Endothelial cell of umbilical vein (primary cell): ENCODE data around the gene CDK19.
"Not testable (repeated sequence)": the region's sequence is repeated elsewhere in the genome, so short reads cannot be mapped to it uniquely, and the experiment has no call there.

Experiments
- CTCF ChIP-seq, 2 donors: IDR thresholded peaks; 1 replicate in 1 of 2; 2 replicates in 1 of 2; pipeline ENCODE4 v1.5.1; 2011; ENCODE audit warnings: low read length in 2 of 2, mild to moderate bottlenecking in 2 of 2, moderate library complexity in 2 of 2, control low read depth in 1 of 2, inconsistent platforms in 1 of 2, low read depth in 1 of 2; ENCODE audit not compliant: insufficient read depth in 1 of 2; ENCODE audit errors: extremely low read depth in 1 of 2
- EZH2 ChIP-seq: IDR thresholded peaks from 2 replicates; pipeline ENCODE4 v1.6.1; 2012; ENCODE audit warnings: borderline replicate concordance, low read depth, mild to moderate bottlenecking, moderate library complexity, low read length, inconsistent platforms; ENCODE audit not compliant: severe bottlenecking
- GATA2 ChIP-seq: IDR thresholded peaks from 2 replicates; pipeline ENCODE4 v1.7.0; 2011; ENCODE audit warnings: low read depth, mild to moderate bottlenecking, moderate library complexity, mixed read lengths, low read length; ENCODE audit not compliant: insufficient read length, insufficient read depth
- JUN ChIP-seq: IDR thresholded peaks from 2 replicates; pipeline ENCODE4 v1.6.1; 2011; ENCODE audit warnings: borderline replicate concordance, low read depth; ENCODE audit not compliant: insufficient read length, insufficient read depth
- MAX ChIP-seq: IDR thresholded peaks from 2 replicates; pipeline ENCODE4 v1.6.1; 2011; ENCODE audit not compliant: insufficient read depth, insufficient read length
- POLR2A ChIP-seq: IDR thresholded peaks from 2 replicates; pipeline ENCODE4 v1.6.1; 2012; ENCODE audit warnings: low read depth, mild to moderate bottlenecking, control low read depth, low read length
- POLR2AphosphoS5 ChIP-seq: IDR thresholded peaks from 2 replicates; pipeline ENCODE4 v1.6.1; 2012; ENCODE audit warnings: low read depth, mild to moderate bottlenecking, control low read depth, low read length, moderate library complexity; ENCODE audit not compliant: insufficient read depth

GRCh38 chr6:110719601-110720000, 95.7 kb downstream of the CDK19 start:
- not testable (repeated sequence) for TF ChIP-seq POLR2A; CTCF (IDR thresholded peaks at IDR 0.05; ENCODE audit: extremely low read depth in 1 of 2, insufficient read depth in 1 of 2, low read depth in 1 of 2, low read length in 2 of 2); POLR2AphosphoS5; GATA2; JUN; EZH2; MAX
